OCI-LY7 (cell line): ENCODE results near the gene NKX2-8. TPM values are rescaled to one million over a fixed set of nuclear protein-coding genes. Genes with fewer than 3 reads are reported as not detected.

Source experiments
- BruUV-seq: library from RNA; stranded (reverse); fragments of 400-500 nt; replicated peaks from 2 replicates; lab custom pipeline; 2021; lab: Mats Ljungman, UMichigan
- CTCF ChIA-PET: fragments of 300-600 bp; sonication (Branson Sonifier 250); formaldehyde crosslinking; loops from one replicate; lab custom pipeline; 2022; ENCODE audit warnings: antibody characterized with exemption; ENCODE audit not compliant: unreplicated experiment; lab: Charles Lee
- POLR2A ChIA-PET: fragments of 300-600 bp; sonication (Branson Sonifier 250); formaldehyde crosslinking; loops from one replicate; lab custom pipeline; 2022; ENCODE audit warnings: antibody characterized with exemption; lab: Charles Lee
- DNase-seq: peaks from one replicate; pipeline ENCODE4 v3.0.0-alpha.2; 2015; ENCODE audit warnings: low spot score
- H2AFZ ChIP-seq: fragments of 200-600 bp; sonication (generic), shearing (Covaris generic); 2 replicates; pipeline ENCODE4 v1.6.1; 2014; ENCODE audit warnings: mild to moderate bottlenecking, antibody characterized with exemption, low read length, moderate library complexity
- H3K27ac ChIP-seq: fragments of 200-600 bp; sonication (generic); 2 replicates; pipeline ENCODE4 v1.5.1; 2014; ENCODE audit warnings: mixed run types, low read depth, mild to moderate bottlenecking, moderate library complexity, low read length, inconsistent platforms; ENCODE audit not compliant: poor library complexity, severe bottlenecking
- H3K36me3 ChIP-seq: fragments of 200-600 bp; sonication (generic); 2 replicates; pipeline ENCODE4 v1.6.1; 2014; ENCODE audit warnings: mild to moderate bottlenecking, antibody characterized with exemption, low read length, moderate library complexity, mixed read lengths; ENCODE audit not compliant: insufficient read depth
- H3K4me1 ChIP-seq: fragments of 200-600 bp; sonication (generic); 2 replicates; pipeline ENCODE4 v1.5.1; 2014; ENCODE audit warnings: mild to moderate bottlenecking, low read length; ENCODE audit not compliant: insufficient read depth, poor library complexity, severe bottlenecking
- H3K4me2 ChIP-seq: fragments of 200-600 bp; sonication (generic); 2 replicates; pipeline ENCODE4 v1.6.1; 2014; ENCODE audit warnings: mild to moderate bottlenecking, low read length
- H3K4me3 ChIP-seq: fragments of 200-600 bp; sonication (generic); 2 replicates; pipeline ENCODE4 v1.5.1; 2014; ENCODE audit warnings: mild to moderate bottlenecking, low read depth, low read length; ENCODE audit not compliant: poor library complexity, severe bottlenecking
- H3K79me2 ChIP-seq: fragments of 200-600 bp; sonication (generic); 2 replicates; pipeline ENCODE4 v1.6.1; 2016; ENCODE audit warnings: low read depth, mild to moderate bottlenecking, low read length, moderate library complexity, mixed read lengths; ENCODE audit not compliant: insufficient read depth
- H3K9me2 ChIP-seq: fragments of 200-600 bp; sonication (generic); 2 replicates; pipeline ENCODE4 v1.6.1; 2016; ENCODE audit warnings: mild to moderate bottlenecking, low read length, mixed read lengths; ENCODE audit not compliant: insufficient read depth
- H3K9me3 ChIP-seq: fragments of 200-600 bp; sonication (generic); 2 replicates; pipeline ENCODE4 v1.6.1; 2014; ENCODE audit warnings: mild to moderate bottlenecking, mixed run types, low read length, mixed read lengths
- H4K20me1 ChIP-seq: fragments of 200-600 bp; sonication (generic); 2 replicates; pipeline ENCODE4 v1.6.1; 2014; ENCODE audit warnings: mild to moderate bottlenecking, antibody characterized with exemption, low read length, moderate library complexity, mixed read lengths; ENCODE audit not compliant: insufficient read depth
- EZH2phosphoT487 ChIP-seq: fragments of 200-600 bp; sonication (generic); IDR thresholded peaks from 2 replicates; pipeline ENCODE4 v1.6.1; 2018; ENCODE audit warnings: low read depth, borderline replicate concordance, mild to moderate bottlenecking, mixed run types, antibody characterized with exemption, low read length, moderate library complexity, mixed read lengths
- intact Hi-C: fragments of 100-400 bp; cut with micrococcal nuclease; formaldehyde crosslinking; loops from one replicate; pipeline ENCODE4 v1.10.0; 2022; ENCODE audit not compliant: unreplicated experiment
- total RNA-seq, 2 experiments: library from RNA; depleted of rRNA in 1 of 2; stranded (reverse); fragments of >200 nt in 1 of 2; shearing (Covaris generic) in 1 of 2; gene quantifications; 2 replicates each; pipeline ENCODE4 v1.2.3, GENCODE V29; 2014 to 2022
- TF ChIP-seq, protein P1 (sequence below): fragments of 200-600 bp; sonication (generic); conservative IDR thresholded peaks from 2 replicates; pipeline ENCODE4 v1.5.1; 2014; ENCODE audit warnings: mild to moderate bottlenecking, antibody characterized with exemption, low read length, moderate library complexity, mixed read lengths

NKX2-8 gene
- total RNA-seq, 2 experiments from 2014 or later: not detected

GRCh38 chr14:36588119-36588518 is 5.7 kb upstream of the NKX2-8 start:
- no peaks in the 10 kb centered on the region for H3K9me3 ChIP-seq
- CTCF ChIA-PET: no interaction called here
- no peak for TF ChIP-seq EZH2phosphoT487
- TF ChIP-seq, protein P1, sequence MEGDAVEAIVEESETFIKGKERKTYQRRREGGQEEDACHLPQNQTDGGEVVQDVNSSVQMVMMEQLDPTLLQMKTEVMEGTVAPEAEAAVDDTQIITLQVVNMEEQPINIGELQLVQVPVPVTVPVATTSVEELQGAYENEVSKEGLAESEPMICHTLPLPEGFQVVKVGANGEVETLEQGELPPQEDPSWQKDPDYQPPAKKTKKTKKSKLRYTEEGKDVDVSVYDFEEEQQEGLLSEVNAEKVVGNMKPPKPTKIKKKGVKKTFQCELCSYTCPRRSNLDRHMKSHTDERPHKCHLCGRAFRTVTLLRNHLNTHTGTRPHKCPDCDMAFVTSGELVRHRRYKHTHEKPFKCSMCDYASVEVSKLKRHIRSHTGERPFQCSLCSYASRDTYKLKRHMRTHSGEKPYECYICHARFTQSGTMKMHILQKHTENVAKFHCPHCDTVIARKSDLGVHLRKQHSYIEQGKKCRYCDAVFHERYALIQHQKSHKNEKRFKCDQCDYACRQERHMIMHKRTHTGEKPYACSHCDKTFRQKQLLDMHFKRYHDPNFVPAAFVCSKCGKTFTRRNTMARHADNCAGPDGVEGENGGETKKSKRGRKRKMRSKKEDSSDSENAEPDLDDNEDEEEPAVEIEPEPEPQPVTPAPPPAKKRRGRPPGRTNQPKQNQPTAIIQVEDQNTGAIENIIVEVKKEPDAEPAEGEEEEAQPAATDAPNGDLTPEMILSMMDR: no peak
- intact Hi-C loops: no loop called here
- POLR2A ChIA-PET: interaction anchor here (0.8 to 1.1 kb wide), 2 partner anchors 17 to 41 kb away, joined by 3 to 4 read pairs; no protein-coding TSS in a partner anchor
- H3K27ac ChIP-seq: no peak overlapping the region
- no peak overlapping the region for H3K4me3 ChIP-seq
- no TSS peak for BruUV-seq
- H3K36me3 ChIP-seq: no peaks in the 10 kb centered on the region
- no peaks in the 10 kb centered on the region for H4K20me1 ChIP-seq
- H2AFZ ChIP-seq: no peak overlapping the region
- H3K4me2 ChIP-seq: no peak overlapping the region
- no peaks in the 10 kb centered on the region for H3K9me2 ChIP-seq
- no peaks in the 10 kb centered on the region for H3K4me1 ChIP-seq
- DNase-seq: no peak
- no peaks in the 10 kb centered on the region for H3K79me2 ChIP-seq

GRCh38 chr14:36585100-36585499 is 2.7 kb upstream of the NKX2-8 start:
- Histone ChIP-seq H3K27ac (no peak overlapping the region), H3K4me2 (no peak overlapping the region), H3K9me3 (no peaks in the 10 kb centered on the region), H3K4me1 (no peaks in the 10 kb centered on the region), H4K20me1 (no peaks in the 10 kb centered on the region), H3K9me2 (no peaks in the 10 kb centered on the region), H3K79me2 (no peaks in the 10 kb centered on the region), H3K36me3 (no peaks in the 10 kb centered on the region), H3K4me3 (no peak overlapping the region), H2AFZ (no peak overlapping the region)
- BruUV-seq: no TSS peak
- TF ChIP-seq, protein P1: no peak
- TF ChIP-seq EZH2phosphoT487: no peak
- CTCF ChIA-PET: no interaction called here
- no peak for DNase-seq
- intact Hi-C loops: no loop called here
- POLR2A ChIA-PET: interaction anchor here (0.5 to 1.2 kb wide), 2 partner anchors 127 to 237 kb away, joined by 3 to 4 read pairs; no protein-coding TSS in a partner anchor
